ENCODE results near the gene PRDM11. TPM values are rescaled to one million over a fixed set of nuclear protein-coding genes. Genes with fewer than 3 reads are reported as not detected.

PRDM11 gene
- total RNA-seq, 1 experiment from 2014 or later: 27.4 TPM

GRCh38 chr11:45223496-45223895, 77.1 kb downstream of the PRDM11 start:
- CTCF ChIA-PET: no interaction called here
- BruUV-seq (replicated peaks): no TSS peak

GRCh38 chr11:45224766-45225165, 78.3 kb downstream of the PRDM11 start:
- ChIA-PET POLR2A (interaction anchor here (0.6 kb wide), 2 partner anchors 106 to 213 kb away, joined by 3 to 11 read pairs; no protein-coding TSS in a partner anchor), CTCF (no interaction called here)
- intact Hi-C loops (cut with micrococcal nuclease; ENCODE audit: unreplicated experiment) (no loop called here), in situ Hi-C loops (cut with HindIII; ENCODE audit: low pct_unique_long_range_greater_than_20kb, low sequenced_read_pairs) (no loop called here)
- Histone ChIP-seq H3K4me1 (ENCODE audit: control insufficient read depth, insufficient read depth, low read length) (no peaks in the 10 kb centered on the region), H3K27me3 (ENCODE audit: control insufficient read depth, insufficient read depth, low read length) (no peaks in the 10 kb centered on the region), H3K27ac (ENCODE audit: low read length) (no peak overlapping the region), H3K4me3 (ENCODE audit: low read depth in 2 of 2, low read length in 2 of 2) (no peak overlapping the region), H3K9me3 (ENCODE audit: control insufficient read depth, insufficient read depth, low read depth, low read length) (no peaks in the 10 kb centered on the region), H3K36me3 (ENCODE audit: control insufficient read depth, insufficient read depth, low read length) (no peaks in the 10 kb centered on the region)
- no peak for TF ChIP-seq POLR2AphosphoS5 (IDR thresholded peaks at IDR 0.05; ENCODE audit: low read depth, low read length)
- TF ChIP-seq CTCF (IDR thresholded peaks at IDR 0.05): no peak
- TF ChIP-seq SIN3A (IDR thresholded peaks at IDR 0.05; ENCODE audit: borderline replicate concordance, insufficient read depth, low read depth, low read length): no peak
- TF ChIP-seq TCF7L2 (IDR thresholded peaks at IDR 0.05; ENCODE audit: low read depth, low read length): no peak
- no peak for TF ChIP-seq REST (IDR thresholded peaks at IDR 0.05; ENCODE audit: insufficient read depth in 1 of 2, low read depth in 2 of 2, low read length in 1 of 2)
- ATAC-seq: no peak
- DNase-seq (ENCODE audit: low read depth, low spot score): no peak
- BruUV-seq (replicated peaks): no TSS peak

More at GRCh38 chr11:45223496-45223895, 77.1 kb downstream of the PRDM11 start:
- no peaks in the 10 kb centered on the region for H3K4me1 ChIP-seq (ENCODE audit: control insufficient read depth, insufficient read depth, low read length)
- intact Hi-C loops (cut with micrococcal nuclease; ENCODE audit: unreplicated experiment): no loop called here
- no peak for ATAC-seq
- no peak for TF ChIP-seq TCF7L2 (IDR thresholded peaks at IDR 0.05; ENCODE audit: low read depth, low read length)
- TF ChIP-seq CTCF (IDR thresholded peaks at IDR 0.05): no peak
- TF ChIP-seq POLR2AphosphoS5 (IDR thresholded peaks at IDR 0.05; ENCODE audit: low read depth, low read length): no peak
- TF ChIP-seq SIN3A (IDR thresholded peaks at IDR 0.05; ENCODE audit: borderline replicate concordance, insufficient read depth, low read depth, low read length): no peak
- TF ChIP-seq REST (IDR thresholded peaks at IDR 0.05; ENCODE audit: insufficient read depth in 1 of 2, low read depth in 2 of 2, low read length in 1 of 2): no peak
- no peaks in the 10 kb centered on the region for H3K36me3 ChIP-seq (ENCODE audit: control insufficient read depth, insufficient read depth, low read length)
- DNase-seq (ENCODE audit: low read depth, low spot score): no peak
- POLR2A ChIA-PET: no interaction called here
- no peaks in the 10 kb centered on the region for H3K9me3 ChIP-seq (ENCODE audit: control insufficient read depth, insufficient read depth, low read depth, low read length)
- H3K4me3 ChIP-seq (ENCODE audit: low read depth in 2 of 2, low read length in 2 of 2): no peak overlapping the region
- no peaks in the 10 kb centered on the region for H3K27me3 ChIP-seq (ENCODE audit: control insufficient read depth, insufficient read depth, low read length)
- no peak overlapping the region for H3K27ac ChIP-seq (ENCODE audit: low read length)
- in situ Hi-C loops (cut with HindIII; ENCODE audit: low pct_unique_long_range_greater_than_20kb, low sequenced_read_pairs): no loop called here
